PC-9 (cell line): Measurements from ENCODE around the gene CNTFR. TPM values are rescaled to one million over a fixed set of nuclear protein-coding genes. Genes with fewer than 3 reads are reported as not detected.

Experiments
- BruUV-seq: library from RNA; stranded (reverse); fragments of 400-500 nt; replicated peaks from 2 replicates; lab custom pipeline; 2021; lab: Mats Ljungman, UMichigan
- CTCF ChIA-PET: fragments of 300-600 bp; sonication (Branson Sonifier 250); formaldehyde crosslinking; loops from one replicate; lab custom pipeline; 2022; ENCODE audit warnings: antibody characterized with exemption; lab: Charles Lee
- POLR2A ChIA-PET: fragments of 300-600 bp; sonication (Branson Sonifier 250); formaldehyde crosslinking; loops from one replicate; lab custom pipeline; 2022; ENCODE audit warnings: antibody characterized with exemption; ENCODE audit not compliant: unreplicated experiment; lab: Charles Lee
- DNase-seq, 2 experiments: peaks; one replicate each; pipeline versions ENCODE4 v3.0.0 to v3.0.0-alpha.2; 2015 to 2022; ENCODE audit warnings: mixed read lengths in 1 of 2
- H2AFZ ChIP-seq: fragments of 200-600 bp; sonication (generic); 2 replicates; pipeline ENCODE4 v1.8.1; 2017; ENCODE audit warnings: antibody characterized with exemption
- H3F3A ChIP-seq: fragments of 200-600 bp; sonication (generic); 2 replicates; pipeline ENCODE4 v1.8.1; 2017; ENCODE audit warnings: antibody characterized with exemption, mild to moderate bottlenecking, low read depth; ENCODE audit not compliant: insufficient read depth
- H3K27ac ChIP-seq: fragments of 200-600 bp; sonication (generic); 2 replicates; pipeline ENCODE4 v1.6.1; 2016; ENCODE audit warnings: mixed run types
- H3K27me3 ChIP-seq: fragments of 200-600 bp; sonication (generic); 2 replicates; pipeline ENCODE4 v1.6.1; 2016; ENCODE audit warnings: low read depth, mixed run types; ENCODE audit not compliant: insufficient read depth
- H3K36me3 ChIP-seq: fragments of 200-600 bp; sonication (generic); 2 replicates; pipeline ENCODE4 v1.6.1; 2016; ENCODE audit warnings: low read depth, mixed run types
- H3K4me1 ChIP-seq: fragments of 200-600 bp; sonication (generic); replicated peaks from 2 replicates; pipeline ENCODE4 v1.6.1; 2016; ENCODE audit warnings: mixed run types; ENCODE audit not compliant: insufficient read depth
- H3K4me2 ChIP-seq: fragments of 200-600 bp; sonication (generic); 2 replicates; pipeline ENCODE4 v1.6.1; 2017; ENCODE audit warnings: mixed run types
- H3K4me3 ChIP-seq: fragments of 200-600 bp; sonication (generic); 2 replicates; pipeline ENCODE4 v1.6.1; 2016; ENCODE audit warnings: mixed run types
- H3K79me2 ChIP-seq: fragments of 200-600 bp; sonication (generic); 2 replicates; pipeline ENCODE4 v1.6.1; 2017; ENCODE audit warnings: low read depth, mixed run types
- H3K9me2 ChIP-seq: fragments of 200-600 bp; sonication (generic); 2 replicates; pipeline ENCODE4 v1.8.1; 2017; ENCODE audit warnings: mild to moderate bottlenecking; ENCODE audit not compliant: insufficient read depth
- H3K9me3 ChIP-seq: fragments of 200-600 bp; sonication (generic); 2 replicates; pipeline ENCODE4 v1.8.1; 2016; ENCODE audit warnings: low read depth; ENCODE audit not compliant: insufficient read depth
- H4K20me1 ChIP-seq: fragments of 200-600 bp; sonication (generic); 2 replicates; pipeline ENCODE4 v1.8.1; 2017; ENCODE audit not compliant: insufficient read depth
- CTCF ChIP-seq: fragments of 200-600 bp; sonication (generic); conservative IDR thresholded peaks from 2 replicates; pipeline ENCODE4 v1.6.1; 2017; ENCODE audit warnings: mixed run types, antibody characterized with exemption, mild to moderate bottlenecking, moderate library complexity
- EZH2 ChIP-seq: fragments of 200-600 bp; sonication (generic); IDR thresholded peaks from 2 replicates; pipeline ENCODE4 v1.8.0; 2017; ENCODE audit warnings: antibody characterized with exemption, low read depth
- intact Hi-C: fragments of 100-400 bp; cut with micrococcal nuclease; formaldehyde crosslinking; loops from one replicate; pipeline ENCODE4 v1.10.0; 2022; ENCODE audit not compliant: unreplicated experiment
- total RNA-seq: library from RNA; stranded (reverse); gene quantifications from 2 replicates; pipeline ENCODE4 v1.2.3, GENCODE V29; 2021

CNTFR gene
- total RNA-seq, 1 experiment from 2014 or later, result not detected

- H3K4me1 ChIP-seq, result no peaks in the 10 kb centered on the region
- DNase-seq, result no peak
- H2AFZ ChIP-seq, result no peak overlapping the region
- ChIA-PET POLR2A (no interaction called here), CTCF (no interaction called here)
- no TSS peak for BruUV-seq
- H3K27me3 ChIP-seq, result peaks cover 50% of the 10 kb centered on the region
- H4K20me1 ChIP-seq, result no peaks in the 10 kb centered on the region
- H3K36me3 ChIP-seq, result no peaks in the 10 kb centered on the region
- intact Hi-C loops, result no loop called here
- no peaks in the 10 kb centered on the region for H3F3A ChIP-seq
- no peaks in the 10 kb centered on the region for H3K9me2 ChIP-seq
- no peaks in the 10 kb centered on the region for H3K79me2 ChIP-seq
- no peak overlapping the region for H3K27ac ChIP-seq
- no peaks in the 10 kb centered on the region for H3K9me3 ChIP-seq
- H3K4me3 ChIP-seq, result no peak overlapping the region
- no peak for TF ChIP-seq EZH2
- TF ChIP-seq CTCF, result no peak
- H3K4me2 ChIP-seq, result no peak overlapping the region
Measured at GRCh38 chr9:34627716-34628655, 38.5 kb upstream of the CNTFR start.

DNA sequence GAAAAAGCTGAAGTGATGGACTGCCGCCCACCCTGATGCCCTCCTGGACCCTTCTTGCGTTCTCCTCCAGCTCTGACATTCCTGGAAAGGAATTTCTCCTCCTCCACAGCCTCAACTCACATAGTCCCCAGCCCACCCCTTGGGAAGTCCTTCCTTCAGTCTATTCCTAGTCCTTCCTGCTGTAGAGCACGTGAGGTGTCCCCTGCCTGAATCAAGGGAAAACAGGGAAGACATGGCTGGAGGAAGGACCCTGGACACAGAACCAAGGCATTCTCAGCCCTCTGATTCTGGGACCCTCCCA, 35.6 kb upstream of the CNTFR start:
- Histone ChIP-seq H4K20me1 (no peaks in the 10 kb centered on the region), H3F3A (no peaks in the 10 kb centered on the region), H2AFZ (no peak overlapping the region), H3K27me3 (peaks cover 50% of the 10 kb centered on the region), H3K27ac (no peak overlapping the region), H3K36me3 (no peaks in the 10 kb centered on the region), H3K79me2 (no peaks in the 10 kb centered on the region), H3K4me1 (no peaks in the 10 kb centered on the region), H3K4me2 (no peak overlapping the region), H3K4me3 (no peak overlapping the region), H3K9me2 (no peaks in the 10 kb centered on the region), H3K9me3 (no peaks in the 10 kb centered on the region)
- TF ChIP-seq CTCF, result no peak
- TF ChIP-seq EZH2, result no peak
- no peak for DNase-seq
- POLR2A ChIA-PET, result no interaction called here
- intact Hi-C loops, result no loop called here
- CTCF ChIA-PET, result no interaction called here
- no TSS peak for BruUV-seq

- Histone ChIP-seq H3K4me3 (no peak overlapping the region), H3F3A (no peaks in the 10 kb centered on the region), H4K20me1 (no peaks in the 10 kb centered on the region), H2AFZ (no peak overlapping the region), H3K9me2 (no peaks in the 10 kb centered on the region), H3K9me3 (no peaks in the 10 kb centered on the region), H3K79me2 (no peaks in the 10 kb centered on the region), H3K27ac (no peak overlapping the region), H3K36me3 (no peaks in the 10 kb centered on the region), H3K27me3 (peaks cover 45% of the 10 kb centered on the region), H3K4me1 (no peaks in the 10 kb centered on the region), H3K4me2 (no peak overlapping the region)
- CTCF ChIA-PET, result no interaction called here
- BruUV-seq, result no TSS peak
- TF ChIP-seq CTCF, result no peak
- no peak for TF ChIP-seq EZH2
- intact Hi-C loops, result no loop called here
- no peak for DNase-seq
- POLR2A ChIA-PET, result no interaction called here
Measured at GRCh38 chr9:34624475-34625185, 35.1 kb upstream of the CNTFR start.
